ENCODE data around the gene MAG. TPM values are rescaled to one million over a fixed set of nuclear protein-coding genes. Genes with fewer than 3 reads are reported as not detected.

Gene MAG
- total RNA-seq, 2 donors from 2014 or later: 13.9 TPM; not detected in 1

GRCh38 chr19:35362261-35363000 lies 70.5 kb downstream of the MAG start:
- TF ChIP-seq CTCF (IDR thresholded peaks at IDR 0.05) (no peak), POLR2A (IDR thresholded peaks at IDR 0.05) (no peak), POLR2AphosphoS5 (IDR thresholded peaks at IDR 0.05) (no peak)
- no peak for DNase-seq (ENCODE audit: low spot score)
- H3K4me3 ChIP-seq: no peak overlapping the region

GRCh38 chr19:35363001-35363590 lies 71.1 kb downstream of the MAG start:
- no peak for DNase-seq (ENCODE audit: low spot score)
- Histone ChIP-seq H3K4me1 (replicated peaks) (no peaks in the 10 kb centered on the region), H3K27ac (no peak overlapping the region), H3K9me3 (no peaks in the 10 kb centered on the region), H3K4me3 (no peak overlapping the region), H3K36me3 (no peaks in the 10 kb centered on the region), H3K27me3 (replicated peaks; ENCODE audit: insufficient read depth) (no peaks in the 10 kb centered on the region)
- intact Hi-C loops (cut with DNase I): no loop called here
- WGBS: 65% methylated on average over 9 of the region's 11 CpGs
- TF ChIP-seq POLR2AphosphoS5 (IDR thresholded peaks at IDR 0.05): no peak
- no peak for TF ChIP-seq CTCF (IDR thresholded peaks at IDR 0.05)
- TF ChIP-seq POLR2A (IDR thresholded peaks at IDR 0.05): no peak

More at GRCh38 chr19:35362261-35363000, 70.5 kb downstream of the MAG start:
- Histone ChIP-seq H3K9me3 (no peaks in the 10 kb centered on the region), H3K36me3 (no peaks in the 10 kb centered on the region), H3K4me1 (replicated peaks) (no peaks in the 10 kb centered on the region), H3K27me3 (replicated peaks; ENCODE audit: insufficient read depth) (no peaks in the 10 kb centered on the region), H3K27ac (no peak overlapping the region)
- 64% methylated on average over 7 of the region's 14 CpGs for WGBS
- intact Hi-C loops (cut with DNase I): no loop called here

Small RNA genes within 50 kb of the gene (microRNA-seq; reads per million reads assigned to microRNA genes)
- gene MIR5196: 0.34 reads per million

Other genes starting within 250 kb of the MAG start
- 1,000 to 10,000 TPM in 1 of 2 donors, 100 to 1,000 TPM in 1; 365 to 1,352 TPM for gene FXYD3, start 176.3 kb upstream of the MAG start, total RNA-seq
- 10 to 100 TPM in 1 of 2 donors, 1 to 10 TPM in 1; 9.1 to 16.3 TPM for gene LGI4, start 157.1 kb upstream of the MAG start, total RNA-seq
- 10 to 100 TPM; 15.9 to 30.6 TPM for gene FXYD1, start 153.3 kb upstream of the MAG start, total RNA-seq
- not detected for gene FXYD7, start 148.9 kb upstream of the MAG start, total RNA-seq
- 10 to 100 TPM; 18.8 to 43.2 TPM for gene FXYD5, start 137.4 kb upstream of the MAG start, total RNA-seq
- gene FAM187B, start 63.4 kb upstream of the MAG start, total RNA-seq: 1 to 10 TPM in 1 of 2 donors, not detected in 1; 1.1 TPM
- gene LSR, start 43.2 kb upstream of the MAG start, total RNA-seq: 100 to 1,000 TPM; 119 to 202 TPM
- 100 to 1,000 TPM; 107 to 151 TPM for gene USF2, start 23.2 kb upstream of the MAG start, total RNA-seq
- 1 to 10 TPM; 2.0 to 2.2 TPM for gene HAMP, start 9.6 kb upstream of the MAG start, total RNA-seq
- gene CD22, start 37.0 kb downstream of the MAG start, total RNA-seq: 10 to 100 TPM in 1 of 2 donors, not detected in 1; 14.0 TPM
- under 1 TPM in 1 of 2 donors, not detected in 1; 0.28 TPM for gene FFAR1, start 55.7 kb downstream of the MAG start, total RNA-seq
- gene FFAR3, start 66.3 kb downstream of the MAG start, total RNA-seq: 1 to 10 TPM in 1 of 2 donors, not detected in 1; 1.6 TPM
- gene GPR42, start 78.9 kb downstream of the MAG start, total RNA-seq: not detected
- under 1 TPM in 1 of 2 donors, not detected in 1; 0.87 TPM for gene FFAR2, start 156.1 kb downstream of the MAG start, total RNA-seq
- gene KRTDAP, start 198.3 kb downstream of the MAG start, total RNA-seq: 10 to 100 TPM in 1 of 2 donors, 1 to 10 TPM in 1; 3.6 to 58.6 TPM
- 10 to 100 TPM; 50.9 to 80.5 TPM for gene DMKN, start 221.5 kb downstream of the MAG start, total RNA-seq
- 1 to 10 TPM in 1 of 2 donors, under 1 TPM in 1; 0.32 to 4.9 TPM for gene SBSN, start 236.2 kb downstream of the MAG start, total RNA-seq
- 10 to 100 TPM in 1 of 2 donors, not detected in 1; 13.4 TPM for gene GAPDHS, start 241.3 kb downstream of the MAG start, total RNA-seq